Nucleus accumbens (tissue), 56 donors: ENCODE data around the gene SLC5A4.
"Not testable (repeated sequence)": the region's sequence is repeated elsewhere in the genome, so short reads cannot be mapped to it uniquely, and the experiment has no call there.

ENCODE experiments used
- DNase-seq, 56 donors: peaks; one replicate each; lab custom pipeline; 2025; lab: John Stamatoyannopoulos, UW

SLC5A4 gene

GRCh38 chr22:32202539-32203180 lies 52.5 kb downstream of the SLC5A4 start:
- peak in 1 of 56 donors; percentile 19 for DNase-seq

- no peak for DNase-seq
These were observed 53.0 kb downstream of the SLC5A4 start for GRCh38 chr22:32202161-32202538.

- no peak for DNase-seq
These were observed 54.4 kb downstream of the SLC5A4 start for GRCh38 chr22:32200752-32201151.

GRCh38 chr22:32199961-32200360 lies 55.2 kb downstream of the SLC5A4 start:
- no peak for DNase-seq

GRCh38 chr22:32199341-32199740 lies 55.8 kb downstream of the SLC5A4 start:
- DNase-seq: no peak

- not testable (repeated sequence) for DNase-seq
These were observed 57.5 kb downstream of the SLC5A4 start for GRCh38 chr22:32197553-32198226.

GRCh38 chr22:32195900-32196299 lies 59.2 kb downstream of the SLC5A4 start:
- not testable (repeated sequence) for DNase-seq

GRCh38 chr22:32193346-32193745 lies 61.8 kb downstream of the SLC5A4 start:
- not testable (repeated sequence) for DNase-seq

GRCh38 chr22:32191021-32191420 lies 64.1 kb downstream of the SLC5A4 start:
- DNase-seq: not testable (repeated sequence)

GRCh38 chr22:32185821-32186220 lies 69.3 kb downstream of the SLC5A4 start:
- no peak for DNase-seq

GRCh38 chr22:32183625-32184024 lies 71.5 kb downstream of the SLC5A4 start:
- no peak for DNase-seq

- no peak for DNase-seq
These were observed 74.1 kb downstream of the SLC5A4 start for GRCh38 chr22:32181043-32181442.

GRCh38 chr22:32177221-32177765 lies 77.9 kb downstream of the SLC5A4 start:
- DNase-seq: no peak

GRCh38 chr22:32175683-32176644 lies 79.2 kb downstream of the SLC5A4 start:
- peak in 2 of 56 donors; percentile 1 to 21 for DNase-seq

GRCh38 chr22:32175115-32175514 lies 80.0 kb downstream of the SLC5A4 start:
- no peak for DNase-seq
